NCI-H1105 (cell line): ENCODE results near the gene ELL2.
"Not testable (repeated sequence)": the region's sequence is repeated elsewhere in the genome, so short reads cannot be mapped to it uniquely, and the experiment has no call there.

Experiments used
- DNase-seq: peaks from one replicate; lab custom pipeline; 2025; lab: John Stamatoyannopoulos, UW

Gene ELL2

DNA sequence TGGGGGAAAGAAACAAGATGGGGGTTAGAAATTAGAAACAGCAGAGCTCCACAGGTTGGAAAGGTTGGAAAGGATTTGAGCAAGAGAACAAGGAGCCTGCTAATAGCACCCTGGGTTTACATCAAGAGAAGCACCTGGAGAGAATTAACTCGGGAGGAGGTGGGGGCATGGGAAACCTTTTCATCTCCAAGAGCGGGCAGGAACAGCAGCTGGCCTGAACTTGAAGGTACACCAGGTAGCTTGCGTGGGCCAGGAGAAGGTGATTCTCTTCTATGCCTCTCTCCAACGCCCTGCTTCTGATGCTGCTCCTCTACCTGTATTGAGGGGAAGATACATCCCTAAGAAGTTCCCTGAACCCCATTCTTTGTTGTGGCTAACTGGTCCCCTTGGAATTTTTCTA, 102.0 kb downstream of the ELL2 start:
- no peak for DNase-seq

DNA sequence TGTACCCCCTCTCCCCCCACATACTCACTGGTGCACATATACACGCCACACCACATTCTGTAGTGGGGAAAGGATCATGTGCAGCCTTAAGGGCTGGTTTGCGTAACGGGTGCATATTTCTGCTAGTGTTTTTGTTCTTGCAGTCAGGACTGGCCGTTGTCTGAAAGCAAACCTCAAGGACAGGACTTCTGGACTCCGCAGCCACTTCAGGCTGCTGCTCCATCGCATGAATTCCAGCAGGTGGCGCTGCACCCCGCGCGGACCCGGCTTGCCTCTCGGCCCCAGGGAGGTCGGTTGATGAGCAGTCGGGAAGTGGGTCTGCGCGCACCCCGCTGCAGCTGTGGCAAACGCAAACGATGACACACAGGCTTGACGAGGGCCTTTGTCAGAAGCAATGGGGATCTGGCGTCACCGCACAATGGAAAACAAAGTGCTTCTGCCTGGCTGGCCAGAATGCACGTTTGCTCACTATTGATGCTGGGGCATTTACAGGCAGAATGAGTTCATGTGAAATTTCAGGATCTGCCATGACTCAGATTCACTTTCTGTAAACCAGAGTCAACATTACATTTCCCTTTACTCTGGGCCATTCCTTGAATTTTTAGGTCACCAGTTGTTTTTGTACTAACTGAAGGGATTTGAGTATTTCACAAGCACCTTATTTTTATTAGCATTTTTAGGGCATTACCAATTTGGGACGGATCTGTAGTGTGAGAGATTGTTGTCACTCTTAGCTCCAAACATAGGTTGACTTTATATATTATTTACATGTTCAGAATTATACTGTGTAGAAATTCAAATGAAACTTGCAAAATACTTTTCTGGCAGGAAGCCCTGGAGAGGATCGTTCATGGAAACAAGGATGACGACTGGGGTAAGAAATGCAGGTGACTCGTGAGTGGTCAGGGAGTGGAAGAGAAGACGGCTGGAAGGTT, 102.7 kb downstream of the ELL2 start:
- DNase-seq, result peak; percentile 46

DNA sequence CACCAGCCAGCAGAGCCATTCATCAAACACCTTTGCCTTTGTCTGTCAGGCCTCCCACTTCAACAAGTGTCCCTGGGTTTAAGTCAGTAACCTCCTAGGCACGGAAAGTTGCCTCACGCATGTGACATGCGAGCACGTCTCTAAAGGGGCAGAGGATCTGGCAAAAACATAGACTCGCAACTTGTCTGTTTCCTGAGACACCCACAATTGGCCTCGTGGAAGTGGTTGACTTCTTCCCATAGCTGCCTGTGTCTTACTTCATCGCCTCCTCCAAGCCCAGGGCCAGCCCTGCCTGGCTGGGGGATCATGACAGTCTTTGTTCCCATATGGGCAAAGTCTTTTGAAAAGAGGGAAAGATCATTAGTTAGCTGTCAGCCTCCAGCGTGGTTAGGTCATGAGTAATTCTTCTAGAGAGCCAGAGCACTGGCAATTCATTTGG, 103.6 kb downstream of the ELL2 start:
- no peak for DNase-seq

DNA sequence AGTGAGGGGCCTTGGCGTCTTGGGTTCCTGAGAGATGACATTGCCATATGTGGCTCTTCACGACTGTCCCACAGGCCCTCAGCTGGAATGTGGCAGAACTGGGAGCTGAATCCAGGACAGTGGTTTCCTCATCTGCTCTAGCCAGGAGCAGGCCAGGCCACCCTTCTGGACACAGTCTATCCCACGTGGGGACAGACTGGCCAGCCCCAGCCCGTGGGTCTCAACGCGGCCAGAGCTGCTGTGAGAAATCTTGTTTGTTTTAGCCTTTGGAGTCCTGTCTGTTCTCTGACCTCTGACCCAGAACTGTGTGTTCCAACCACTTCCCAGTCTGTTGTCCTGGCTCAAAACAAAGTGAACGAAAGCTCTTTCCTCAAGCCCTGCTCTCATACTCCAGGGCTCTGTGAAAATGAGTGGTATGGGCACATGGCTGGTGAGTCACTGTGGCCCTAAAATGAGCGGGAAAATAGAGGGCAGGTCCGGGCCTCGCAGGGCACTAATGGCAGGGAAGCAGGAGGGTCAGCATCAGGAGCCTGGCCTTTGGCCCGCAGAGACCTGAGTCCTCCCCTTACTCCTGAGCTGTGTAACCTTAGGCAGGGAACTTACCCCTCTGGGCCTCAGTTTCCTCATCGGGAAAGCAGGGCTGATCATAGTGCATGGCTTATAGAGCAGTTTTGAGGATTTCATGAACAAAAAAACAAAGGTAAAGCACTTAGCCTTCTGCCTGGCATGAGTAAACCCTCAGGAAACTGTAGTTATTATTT, 104.3 kb downstream of the ELL2 start:
- DNase-seq, result no peak

DNA sequence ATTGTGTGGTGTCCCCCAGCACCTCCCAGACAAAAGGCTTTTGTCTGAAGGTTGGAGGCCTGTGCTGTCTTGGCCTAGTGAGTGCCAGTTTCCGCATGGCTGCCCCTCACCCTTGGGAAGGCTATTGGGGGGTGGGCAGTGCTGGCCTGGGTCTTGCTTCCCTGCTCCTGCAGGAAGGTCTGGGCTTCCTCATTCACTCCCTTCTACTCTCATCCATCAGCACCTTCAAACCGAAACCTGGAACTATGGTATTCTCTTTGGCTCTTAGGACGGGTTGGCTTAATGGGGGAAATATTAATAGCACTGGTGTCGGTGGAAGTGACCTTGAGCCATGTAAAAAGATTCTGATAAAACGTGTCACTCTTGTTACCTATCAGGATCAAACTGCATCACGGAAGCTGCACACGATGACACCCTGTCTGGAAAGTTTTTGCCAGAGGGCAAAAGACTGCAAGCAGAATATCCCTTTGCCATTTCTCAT, 105.1 kb downstream of the ELL2 start:
- DNase-seq, result no peak

DNA sequence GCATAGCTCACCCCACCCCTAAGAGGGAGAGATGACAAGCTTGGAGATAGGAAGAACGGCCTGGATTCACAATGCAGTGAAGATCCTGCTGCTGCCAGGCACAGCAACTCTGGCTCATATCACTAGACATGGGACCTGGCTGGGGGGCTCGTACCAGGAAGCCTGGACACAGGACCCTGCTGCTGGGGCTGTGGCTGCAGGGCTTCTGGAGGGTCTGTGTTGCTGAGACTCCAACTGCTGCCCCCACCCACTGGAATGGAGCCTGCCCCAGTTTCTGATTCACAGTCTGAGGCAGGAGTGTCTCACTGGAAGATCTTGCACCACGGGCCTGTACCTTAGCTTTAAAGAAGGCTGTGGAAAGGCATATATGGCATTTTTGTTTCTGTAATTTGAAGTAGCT, 108.2 kb downstream of the ELL2 start:
- no peak for DNase-seq

DNA sequence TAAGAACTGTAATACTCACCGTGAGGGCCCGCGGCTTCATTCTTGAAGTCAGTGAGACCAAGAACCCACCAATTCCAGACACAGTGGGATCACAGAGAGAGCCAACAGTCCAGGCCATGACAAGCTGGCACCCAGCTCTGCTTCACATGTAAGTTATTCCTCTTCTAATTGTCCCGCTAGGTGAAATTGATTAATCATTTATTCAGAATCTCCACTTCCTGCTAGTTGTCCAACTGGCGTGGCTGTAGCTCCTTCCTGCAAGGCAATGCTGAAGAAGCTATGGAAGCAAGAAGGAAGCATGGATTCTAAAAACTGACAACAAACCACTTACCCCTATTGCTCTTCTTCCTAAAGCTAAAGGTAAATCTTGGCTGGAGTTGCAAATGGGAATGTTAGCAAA, 109.1 kb downstream of the ELL2 start:
- no peak for DNase-seq

DNA sequence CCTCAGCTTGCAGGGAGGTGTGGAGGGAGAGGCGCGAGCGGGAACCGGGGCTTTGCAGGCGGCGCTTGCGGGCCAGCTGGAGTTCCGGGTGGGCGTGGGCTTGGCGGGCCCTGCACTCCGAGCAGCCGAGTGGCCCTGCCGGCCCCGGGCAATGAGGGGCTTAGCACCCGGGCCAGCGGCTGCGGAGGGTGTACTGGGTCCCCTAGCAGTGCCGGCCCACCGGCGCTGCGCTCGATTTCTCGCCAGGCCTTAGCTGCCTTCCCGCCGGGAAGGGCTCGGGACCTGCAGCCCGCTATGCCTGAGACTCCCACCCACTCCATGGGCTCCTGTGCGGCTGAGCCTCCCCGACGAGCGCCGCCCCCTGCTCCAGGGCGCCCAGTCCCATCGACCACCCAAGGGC, 110.5 kb downstream of the ELL2 start:
- DNase-seq, result not testable (repeated sequence)

DNA sequence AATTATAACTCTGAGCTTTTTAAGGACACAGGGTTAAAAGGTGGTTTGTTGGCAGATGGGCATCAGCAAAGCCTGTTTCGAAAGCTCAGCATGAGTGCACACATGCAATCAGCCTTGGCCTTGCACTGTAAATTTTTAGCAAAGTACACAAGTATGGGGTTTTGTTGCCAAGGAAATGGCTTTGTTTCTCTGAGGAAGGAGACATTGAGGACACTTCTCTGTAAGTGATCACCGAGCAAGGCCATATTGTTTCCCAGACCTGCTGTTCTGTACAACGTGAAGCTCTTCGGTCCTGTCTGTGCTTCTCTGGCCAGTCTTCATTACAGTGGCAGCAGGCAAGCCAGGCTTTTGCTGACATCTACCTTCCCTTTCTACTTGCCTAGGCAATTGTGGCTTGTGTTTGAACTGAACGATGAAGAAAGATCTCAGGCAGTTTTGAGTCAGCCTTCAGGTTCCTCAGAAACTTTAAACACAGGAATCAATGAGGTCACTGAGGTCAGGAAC, 111.2 kb downstream of the ELL2 start:
- DNase-seq, result no peak

DNA sequence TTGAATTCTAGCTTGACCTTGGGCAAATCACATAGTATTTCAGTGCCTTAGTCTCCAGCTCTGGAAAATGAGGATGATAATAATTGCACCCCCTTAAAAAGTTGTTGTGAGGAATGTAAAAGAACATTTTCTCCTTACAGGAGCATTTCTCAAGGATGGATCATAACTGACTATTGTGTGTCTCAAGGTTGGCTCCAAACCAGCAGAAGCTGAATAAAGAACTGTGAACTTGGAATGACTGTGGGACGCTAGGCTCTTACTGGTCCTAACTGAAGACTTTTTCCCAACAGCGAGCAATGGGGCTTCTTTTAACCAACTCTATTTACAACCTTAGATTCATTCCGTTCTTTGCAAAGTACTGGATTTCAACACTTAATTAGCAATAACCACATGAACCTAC, 113.0 kb downstream of the ELL2 start:
- DNase-seq, result no peak

DNA sequence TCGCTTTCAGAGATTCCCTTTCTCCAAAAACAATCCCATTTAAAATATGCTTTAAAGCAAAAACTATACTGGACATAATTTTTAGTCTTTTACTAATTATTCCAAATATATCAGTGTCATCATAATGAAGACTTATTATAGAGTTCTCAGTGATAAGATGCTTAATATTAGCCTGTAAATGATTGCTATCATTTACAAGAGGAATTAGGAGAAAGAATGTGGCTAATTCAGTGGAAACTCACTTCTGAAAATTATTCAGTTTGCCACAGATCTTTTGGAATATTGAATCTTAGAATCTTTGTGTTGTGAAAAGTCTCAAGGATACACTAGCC, 114.4 kb downstream of the ELL2 start:
- no peak for DNase-seq

DNA sequence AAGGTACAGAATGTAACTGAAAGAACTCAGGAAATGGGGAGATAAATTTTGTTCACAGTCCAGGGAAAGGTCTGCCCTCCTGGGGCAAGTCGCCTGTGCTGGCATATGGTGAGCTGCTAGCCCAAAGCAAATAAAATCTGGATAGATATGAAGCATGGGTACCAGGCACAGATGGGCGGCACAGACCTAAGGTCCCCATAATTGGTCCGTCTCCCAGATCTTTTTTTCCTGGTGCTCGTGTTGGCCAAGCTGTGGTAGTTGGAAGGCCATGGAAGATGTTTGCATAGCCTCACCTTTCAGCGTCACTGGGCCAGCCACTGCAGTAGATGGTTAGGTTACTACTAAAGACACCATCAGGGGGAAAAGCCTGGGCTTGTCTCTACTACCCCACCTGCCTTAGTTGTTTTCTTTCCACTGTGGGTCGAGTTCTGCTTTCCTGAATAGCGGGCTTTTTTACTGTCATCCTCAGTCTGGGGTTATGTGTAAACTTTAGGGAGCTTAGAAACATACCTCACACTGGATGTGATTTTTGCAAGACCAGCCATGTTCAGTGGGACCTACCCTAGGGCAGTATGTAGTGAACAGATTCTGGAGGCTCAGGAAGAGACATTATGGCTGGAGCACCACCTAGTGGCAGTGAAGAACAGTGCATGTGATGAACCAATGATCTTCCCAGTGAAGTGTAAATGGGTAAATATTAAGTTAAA, 114.9 kb downstream of the ELL2 start:
- DNase-seq, result peak; percentile 10

DNA sequence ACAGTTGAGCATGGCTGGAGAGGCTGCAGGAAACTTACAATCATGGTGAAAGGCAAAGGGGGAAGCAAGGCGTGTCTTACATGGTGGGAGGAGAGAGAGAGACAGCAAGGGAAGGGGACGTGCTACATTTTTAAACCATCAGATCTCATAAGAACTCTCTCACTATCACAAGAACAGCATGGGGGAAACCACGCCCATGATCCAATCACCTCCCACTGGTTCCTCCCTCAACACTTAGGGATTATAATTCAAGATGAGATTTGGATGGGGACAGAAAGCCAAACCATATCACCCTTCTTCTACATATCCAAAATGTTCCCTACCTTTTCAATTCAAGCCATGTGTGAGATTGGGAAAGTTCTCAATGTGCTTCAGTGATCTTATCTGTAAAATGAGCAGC, 116.3 kb downstream of the ELL2 start:
- DNase-seq, result no peak

DNA sequence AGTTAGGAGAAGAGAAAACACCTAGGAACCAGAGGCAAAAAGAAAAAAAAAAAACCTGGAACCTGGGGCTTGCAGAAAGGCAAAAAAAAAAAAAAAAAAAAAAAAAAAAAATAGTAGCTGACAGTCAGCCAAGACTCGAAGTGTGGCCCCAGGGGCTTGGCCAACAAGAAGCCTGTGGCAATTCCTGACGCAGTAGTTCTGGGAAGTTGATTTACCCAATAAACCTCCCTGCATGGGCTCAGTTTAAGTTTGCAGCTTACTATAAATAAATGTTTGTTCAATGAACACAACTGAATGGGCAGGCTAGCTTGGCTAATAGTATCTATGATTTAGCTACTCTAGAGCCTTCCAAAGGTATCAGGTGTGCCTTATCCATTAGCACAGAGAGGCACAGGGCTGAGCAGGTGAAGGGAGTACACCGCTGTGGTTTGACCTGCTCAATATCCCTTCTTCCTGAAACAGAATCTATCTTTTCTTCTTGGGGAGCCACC, 117.9 kb downstream of the ELL2 start:
- no peak for DNase-seq

DNA sequence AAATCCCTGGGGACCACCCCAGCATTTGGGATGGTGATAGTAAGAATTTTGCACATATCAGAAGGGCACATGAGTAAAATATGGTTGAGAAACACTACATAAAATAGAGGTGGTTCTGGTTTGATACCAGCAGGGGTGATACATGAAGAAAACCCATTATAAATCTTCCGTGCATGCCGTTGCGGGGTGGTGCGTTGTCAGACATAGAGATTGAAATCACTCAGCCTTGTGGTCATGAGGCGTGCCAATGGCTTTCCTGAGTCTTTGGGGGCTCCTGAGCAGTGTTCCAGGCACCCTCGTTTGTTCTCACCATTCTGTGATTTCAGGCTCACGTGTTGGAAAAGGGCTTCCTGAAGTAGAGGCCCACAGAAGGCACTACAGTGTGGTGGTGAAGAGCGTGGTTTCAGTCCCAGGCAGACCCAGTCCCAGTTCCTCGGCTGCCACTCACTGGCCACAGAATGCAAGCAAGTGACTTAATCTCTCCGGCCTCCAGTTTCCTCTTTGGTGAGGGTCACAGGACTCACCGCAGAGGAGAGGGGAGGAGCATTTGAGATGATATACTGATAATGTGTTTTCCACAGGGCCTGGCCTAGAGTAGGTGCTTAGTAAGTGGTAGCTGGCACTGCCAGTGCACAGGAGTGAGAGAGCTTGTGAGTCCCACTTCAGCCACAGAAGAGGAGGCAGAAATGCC, 118.7 kb downstream of the ELL2 start:
- DNase-seq, result no peak

DNA sequence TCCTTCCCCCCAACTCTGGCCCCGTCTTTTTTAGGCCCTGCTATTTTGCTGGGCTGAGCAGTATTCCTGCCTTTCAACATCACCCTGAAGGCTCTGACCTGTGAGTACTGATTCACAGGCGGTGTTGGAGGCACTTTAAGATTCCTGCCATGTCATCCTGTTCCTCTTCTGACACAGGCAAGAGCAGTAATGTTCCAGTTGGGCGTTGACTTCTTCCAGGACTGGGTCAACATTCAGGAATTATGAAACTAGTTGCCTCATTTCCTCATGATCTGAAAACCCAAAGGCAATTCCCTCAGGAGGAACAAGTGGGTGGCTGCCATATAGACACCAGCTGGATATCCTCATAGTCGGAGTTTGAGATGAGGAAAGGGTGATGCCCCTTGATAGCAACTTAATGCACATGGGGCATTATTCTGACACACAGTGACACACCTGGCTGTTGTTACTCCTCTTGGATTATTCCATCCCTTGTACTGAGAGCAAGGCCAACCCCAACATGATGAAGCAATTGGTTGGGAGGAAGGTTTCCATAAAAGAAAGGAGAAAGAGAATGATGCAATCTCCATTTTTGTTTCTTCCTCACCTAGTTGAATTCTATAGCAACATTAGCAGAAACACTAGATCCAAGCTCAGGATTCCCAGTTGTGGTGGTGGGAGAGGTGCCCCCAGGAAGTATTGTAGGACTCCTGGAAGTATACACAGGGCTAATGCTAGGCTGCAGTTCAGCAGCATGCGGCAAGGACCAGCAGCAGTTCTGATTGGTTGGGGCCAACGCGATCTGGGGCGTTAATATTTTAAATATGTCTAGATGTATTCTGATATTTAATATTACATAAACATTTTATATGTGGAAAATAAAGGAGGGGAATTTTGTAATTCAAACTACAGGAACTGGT, 119.5 kb downstream of the ELL2 start:
- DNase-seq, result no peak

DNA sequence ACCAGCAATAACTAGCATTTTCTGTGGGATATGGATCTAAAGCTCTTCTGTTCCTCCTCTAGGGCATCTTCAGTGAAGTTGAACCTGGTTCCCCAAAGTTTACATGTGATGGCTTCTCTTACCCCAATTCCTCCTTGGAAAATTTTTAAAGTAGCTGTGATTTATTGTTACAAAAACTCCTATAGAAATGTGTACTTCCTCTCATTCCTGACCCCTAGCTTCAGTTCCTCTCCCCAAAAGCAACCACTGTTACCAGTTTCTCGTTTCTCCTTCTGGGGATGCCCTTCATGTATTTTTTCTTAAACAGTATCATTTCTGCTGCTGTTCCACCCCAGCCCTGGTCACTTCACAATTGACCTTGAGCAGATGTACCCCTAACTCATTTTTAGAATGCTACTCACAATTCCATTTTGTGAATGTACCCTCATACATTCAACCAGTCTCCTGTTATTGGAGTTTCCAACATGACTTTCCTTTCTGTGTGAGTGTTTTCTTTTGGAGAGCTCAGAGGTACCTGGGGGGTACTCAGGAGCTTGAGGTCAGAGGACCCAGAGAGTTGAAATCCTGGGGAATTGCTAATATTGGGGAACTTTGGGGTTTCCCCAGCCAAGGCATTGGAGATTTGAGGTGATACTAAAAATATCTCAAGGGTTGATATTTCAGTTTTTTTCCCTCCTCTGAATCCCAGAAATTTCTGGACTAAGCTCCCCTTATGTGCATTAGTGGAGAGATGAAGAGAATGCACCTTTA, 120.5 kb downstream of the ELL2 start:
- DNase-seq, result no peak

DNA sequence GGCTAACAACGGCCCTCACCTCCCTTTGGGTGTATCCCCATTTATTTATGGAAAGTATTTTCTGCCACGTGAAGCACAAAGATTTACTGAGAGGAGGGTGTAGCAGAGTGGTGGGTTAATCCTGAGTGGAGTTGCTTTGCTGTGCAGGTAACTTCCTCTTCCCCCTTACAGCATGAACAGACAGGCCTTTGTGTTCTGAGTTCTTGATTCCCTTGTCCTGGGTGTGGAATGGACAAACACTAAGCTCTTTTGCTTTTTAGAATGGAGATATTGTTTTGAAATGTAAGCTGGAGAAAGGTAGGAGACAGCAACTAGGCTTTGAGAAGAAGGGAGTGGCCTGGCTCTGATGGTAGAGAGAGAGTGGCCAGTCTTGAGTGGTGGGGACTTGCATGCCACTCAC, 122.0 kb downstream of the ELL2 start:
- DNase-seq, result no peak

DNA sequence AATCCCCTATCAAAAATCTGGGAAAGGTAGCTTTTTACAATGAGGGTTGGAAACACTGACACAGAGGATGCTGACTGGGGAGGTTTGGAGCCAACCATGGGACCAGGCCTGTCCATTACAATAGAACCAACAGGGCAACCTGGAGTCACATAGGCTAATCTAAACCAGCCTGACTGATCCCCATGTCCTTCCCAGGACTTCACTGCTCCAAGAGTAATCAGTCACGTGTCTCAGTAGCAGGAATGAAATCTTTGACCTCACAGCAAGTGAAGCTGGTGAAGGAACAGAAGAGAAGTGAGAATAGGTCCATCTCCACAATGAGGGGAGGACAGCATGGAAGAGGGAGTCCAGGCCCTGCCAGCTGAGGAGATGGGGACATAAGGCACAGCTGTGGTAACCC, 123.1 kb downstream of the ELL2 start:
- DNase-seq, result no peak

DNA sequence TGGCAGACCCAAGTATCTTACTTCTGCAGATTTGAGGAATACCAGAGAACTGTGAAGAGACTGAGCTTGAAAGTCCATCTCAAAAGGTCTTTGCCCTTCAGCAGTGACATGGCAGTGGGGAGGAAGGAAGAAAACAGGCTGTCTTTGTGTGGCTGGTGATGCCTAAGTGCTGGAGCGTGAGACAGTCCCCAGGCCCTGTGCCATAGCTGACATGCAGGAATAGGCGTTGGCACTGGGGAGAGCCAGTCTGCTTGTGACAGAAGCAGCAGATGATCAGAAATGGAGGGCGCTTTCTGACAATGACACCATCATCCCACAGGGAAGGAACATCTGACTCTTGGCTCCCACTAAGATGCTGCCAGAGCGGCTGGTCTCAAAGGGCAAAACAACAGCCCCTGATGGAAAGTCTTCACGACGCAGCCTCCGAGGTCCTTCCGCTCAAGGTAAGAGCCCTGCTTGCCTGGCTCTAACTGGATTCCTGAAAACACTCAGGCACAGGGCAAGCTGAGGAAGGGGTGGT, 123.6 kb downstream of the ELL2 start:
- DNase-seq, result no peak
